Measurements from ENCODE around the gene FAM32A. TPM values are rescaled to one million over a fixed set of nuclear protein-coding genes. Genes with fewer than 3 reads are reported as not detected.
A peak's percentile ranks its signal among the peaks of the same experiment; 100 is the strongest.

The FAM32A gene
- polyA plus RNA-seq, 3 donors, result 92.2 to 245 (median 219) TPM

DNA sequence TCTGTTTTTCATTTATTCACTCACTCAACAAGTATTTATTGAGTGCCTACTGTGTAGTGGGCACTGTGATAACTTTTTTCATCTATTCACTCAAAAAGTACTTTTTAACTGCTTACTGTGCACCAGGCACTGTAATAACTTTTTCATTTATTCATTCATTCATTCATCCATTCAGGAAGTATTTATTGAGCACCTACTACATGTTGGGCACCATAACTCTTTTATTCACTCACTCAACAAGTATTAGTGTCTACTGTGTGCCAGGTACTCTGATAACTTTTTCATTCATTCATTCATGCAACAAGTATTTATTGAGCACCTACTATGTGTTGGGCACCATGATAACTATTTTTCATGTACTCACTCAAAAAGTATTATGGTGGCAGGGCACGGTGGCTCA, 18.8 kb upstream of the FAM32A start:
- no peak for TF ChIP-seq CTCF (IDR thresholded peaks at IDR 0.05)
- peaks cover 0 to 7% (median 6%) of the 10 kb centered on the region in 7 donors for H3K9me3 Mint-ChIP-seq
- H3K4me1 Mint-ChIP-seq, result peaks cover 19% of the 10 kb centered on the region
- no peaks in the 10 kb centered on the region for H3K27me3 ChIP-seq (ENCODE audit: control insufficient read depth in 2 of 2, insufficient read depth in 2 of 2, low read length in 2 of 2)
- no peak overlapping the region for H2AFZ ChIP-seq (ENCODE audit: insufficient read depth, low read depth, low read length, poor library complexity, severe bottlenecking)
- H3K9ac ChIP-seq (ENCODE audit: insufficient read depth, low read length, poor library complexity, severe bottlenecking), result no peak overlapping the region
- H3K79me2 ChIP-seq (ENCODE audit: insufficient read depth, low read length), result no peaks in the 10 kb centered on the region
- H3K36me3 ChIP-seq (replicated peaks in 1 of 2; ENCODE audit: control insufficient read depth in 1 of 2, insufficient read depth in 2 of 2, low read length in 2 of 2), result no peaks in the 10 kb centered on the region
- H3K27ac ChIP-seq (ENCODE audit: low read depth in 1 of 2, low read length in 2 of 2), result no peak overlapping the region
- H3K9me3 ChIP-seq (replicated peaks in 1 of 2; ENCODE audit: control insufficient read depth in 1 of 2, insufficient read depth in 1 of 2, low read length in 2 of 2), result peaks cover 0 to 6% of the 10 kb centered on the region in 2 donors
- H3K27me3 Mint-ChIP-seq (ENCODE audit: low read depth in 3 of 3), result peaks cover 0 to 1% (median 0%) of the 10 kb centered on the region in 3 donors
- intact Hi-C loops (cut with micrococcal nuclease), result no loop called here
- H3K4me3 ChIP-seq (replicated peaks in 1 of 3; ENCODE audit: low read depth in 2 of 3, low read length in 3 of 3), result no peak overlapping the region
- H3K4me3 Mint-ChIP-seq, result no peak overlapping the region
- no peak overlapping the region for H3K27ac Mint-ChIP-seq
- no peaks in the 10 kb centered on the region for H3K36me3 Mint-ChIP-seq
- DNase-seq, result no peak
- no peaks in the 10 kb centered on the region for H4K20me1 ChIP-seq (ENCODE audit: insufficient read depth, low read length)
- no peak overlapping the region for H3K4me2 ChIP-seq (replicated peaks; ENCODE audit: extremely low read depth, low read length, poor library complexity, severe bottlenecking)
- no CpG with 5 or more reads among the region's 1 CpG for WGBS (ENCODE audit: insufficient coverage)
- peaks cover 15 to 26% of the 10 kb centered on the region in 2 donors for H3K4me1 ChIP-seq (ENCODE audit: control insufficient read depth in 1 of 2, insufficient read depth in 2 of 2, low read length in 2 of 2)

- intact Hi-C loops (cut with micrococcal nuclease), result no loop called here
- DNase-seq, result no peak
- H3K79me2 ChIP-seq (ENCODE audit: insufficient read depth, low read length), result no peaks in the 10 kb centered on the region
- Mint-ChIP-seq H3K27ac (peak overlapping the region in 2 of 7 donors; percentile 29 to 30), H3K27me3 (ENCODE audit: low read depth in 3 of 3) (peaks cover 0 to 1% (median 0%) of the 10 kb centered on the region in 3 donors), H3K9me3 (peaks cover 0 to 7% (median 6%) of the 10 kb centered on the region in 7 donors), H3K36me3 (no peaks in the 10 kb centered on the region), H3K4me1 (peaks cover 15% of the 10 kb centered on the region), H3K4me3 (no peak overlapping the region)
- no peaks in the 10 kb centered on the region for H3K27me3 ChIP-seq (ENCODE audit: control insufficient read depth in 2 of 2, insufficient read depth in 2 of 2, low read length in 2 of 2)
- H3K27ac ChIP-seq (ENCODE audit: low read depth in 1 of 2, low read length in 2 of 2), result no peak overlapping the region
- no peaks in the 10 kb centered on the region for H3K36me3 ChIP-seq (replicated peaks in 1 of 2; ENCODE audit: control insufficient read depth in 1 of 2, insufficient read depth in 2 of 2, low read length in 2 of 2)
- H4K20me1 ChIP-seq (ENCODE audit: insufficient read depth, low read length), result no peaks in the 10 kb centered on the region
- no peak overlapping the region for H3K9ac ChIP-seq (ENCODE audit: insufficient read depth, low read length, poor library complexity, severe bottlenecking)
- H3K4me3 ChIP-seq (replicated peaks in 1 of 3; ENCODE audit: low read depth in 2 of 3, low read length in 3 of 3), result no peak overlapping the region
- H2AFZ ChIP-seq (ENCODE audit: insufficient read depth, low read depth, low read length, poor library complexity, severe bottlenecking), result no peak overlapping the region
- WGBS (ENCODE audit: insufficient coverage), result 96% methylated on average over 5 of the region's 5 CpGs
- H3K9me3 ChIP-seq (replicated peaks in 1 of 2; ENCODE audit: control insufficient read depth in 1 of 2, insufficient read depth in 1 of 2, low read length in 2 of 2), result peaks cover 0 to 6% of the 10 kb centered on the region in 2 donors
- no peak for TF ChIP-seq CTCF (IDR thresholded peaks at IDR 0.05)
- H3K4me1 ChIP-seq (ENCODE audit: control insufficient read depth in 1 of 2, insufficient read depth in 2 of 2, low read length in 2 of 2), result peaks cover 15 to 26% of the 10 kb centered on the region in 2 donors
- H3K4me2 ChIP-seq (replicated peaks; ENCODE audit: extremely low read depth, low read length, poor library complexity, severe bottlenecking), result no peak overlapping the region
Measured at GRCh38 chr19:16167055-16167454, 18.2 kb upstream of the FAM32A start.
